Cardiac fibroblast (primary cell): ENCODE data around the gene KRT27.
"Not testable (repeated sequence)": the region's sequence is repeated elsewhere in the genome, so short reads cannot be mapped to it uniquely, and the experiment has no call there.

Experiments used
- DNase-seq, 2 donors: peaks; one replicate each; pipeline versions ENCODE4 v3.0.0 to v3.0.0-alpha.2; 2010; ENCODE audit warnings: low read depth in 2 of 2
- H3K4me3 ChIP-seq, 2 donors: replicated peaks in 1 of 2; 1 replicate in 1 of 2; 2 replicates in 1 of 2; pipeline ENCODE4 v1.5.1; 2011; ENCODE audit warnings: low read depth in 2 of 2, low read length in 2 of 2, mild to moderate bottlenecking in 2 of 2, moderate library complexity in 1 of 2
- CTCF ChIP-seq: IDR thresholded peaks from one replicate; pipeline ENCODE4 v1.5.1; 2011; ENCODE audit warnings: low read depth, mild to moderate bottlenecking, low read length, inconsistent platforms

KRT27 gene

GRCh38 chr17:40818343-40818732 is 36.0 kb upstream of the KRT27 start:
- no peak for TF ChIP-seq CTCF
- peak overlapping the region; percentile 57 to 62 for H3K4me3 ChIP-seq
- no peak for DNase-seq

GRCh38 chr17:40817103-40817682 is 34.8 kb upstream of the KRT27 start:
- DNase-seq = no peak
- no peak overlapping the region for H3K4me3 ChIP-seq
- no peak for TF ChIP-seq CTCF

- H3K4me3 ChIP-seq = no peak overlapping the region
- DNase-seq = no peak
- TF ChIP-seq CTCF = no peak
Observed at GRCh38 chr17:40816569-40816968, 34.2 kb upstream of the KRT27 start.

- H3K4me3 ChIP-seq = no peak overlapping the region
- no peak for TF ChIP-seq CTCF
- no peak for DNase-seq
Observed at GRCh38 chr17:40815381-40815780, 33.0 kb upstream of the KRT27 start.

- not testable (repeated sequence) for H3K4me3 ChIP-seq, DNase-seq
Observed at GRCh38 chr17:40814657-40815056, 32.3 kb upstream of the KRT27 start.

- peak in 1 of 2 donors; percentile 33 for DNase-seq
- no peak overlapping the region for H3K4me3 ChIP-seq
- TF ChIP-seq CTCF = no peak
Observed at GRCh38 chr17:40813804-40814203, 31.5 kb upstream of the KRT27 start.

- DNase-seq = no peak
- TF ChIP-seq CTCF = no peak
- no peak overlapping the region for H3K4me3 ChIP-seq
Observed at GRCh38 chr17:40812639-40813038, 30.3 kb upstream of the KRT27 start.
